ENCODE data around the gene EPHA8. TPM values are rescaled to one million over a fixed set of nuclear protein-coding genes. Genes with fewer than 3 reads are reported as not detected.

The EPHA8 gene
- total RNA-seq, 1 experiment from 2014 or later: 3.8 TPM

DNA sequence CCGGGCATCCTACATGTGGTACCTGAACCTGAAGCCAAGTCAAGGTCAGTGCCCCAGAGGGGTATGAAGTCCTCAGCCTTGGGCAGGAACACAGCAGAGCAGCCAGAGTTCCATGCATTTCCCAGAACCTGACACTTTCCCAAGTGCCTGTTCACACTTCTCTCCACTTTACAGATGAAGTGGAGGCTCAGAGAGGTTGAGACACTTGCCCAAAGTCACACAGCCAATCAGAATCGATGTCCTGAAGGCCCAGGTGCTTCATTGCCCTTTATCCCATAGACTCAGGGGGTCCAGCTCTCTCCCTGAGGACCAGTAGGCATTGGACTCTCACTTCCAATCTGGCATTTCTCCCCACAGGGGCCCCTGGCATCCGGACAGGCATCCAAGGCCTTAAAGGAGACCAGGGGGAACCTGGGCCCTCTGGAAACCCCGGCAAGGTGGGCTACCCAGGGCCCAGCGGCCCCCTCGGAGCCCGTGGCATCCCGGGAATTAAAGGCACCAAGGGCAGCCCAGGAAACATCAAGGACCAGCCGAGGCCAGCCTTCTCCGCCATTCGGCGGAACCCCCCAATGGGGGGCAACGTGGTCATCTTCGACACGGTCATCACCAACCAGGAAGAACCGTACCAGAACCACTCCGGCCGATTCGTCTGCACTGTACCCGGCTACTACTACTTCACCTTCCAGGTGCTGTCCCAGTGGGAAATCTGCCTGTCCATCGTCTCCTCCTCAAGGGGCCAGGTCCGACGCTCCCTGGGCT, 75.4 kb downstream of the EPHA8 start (continued):
- no peak for TF ChIP-seq ELF4 (CRISPR knock-in tag; IDR thresholded peaks at IDR 0.05; ENCODE audit: low read depth)
- TF ChIP-seq NFATC4 (CRISPR knock-in tag; IDR thresholded peaks at IDR 0.05): no peak
- TF ChIP-seq, protein P1, sequence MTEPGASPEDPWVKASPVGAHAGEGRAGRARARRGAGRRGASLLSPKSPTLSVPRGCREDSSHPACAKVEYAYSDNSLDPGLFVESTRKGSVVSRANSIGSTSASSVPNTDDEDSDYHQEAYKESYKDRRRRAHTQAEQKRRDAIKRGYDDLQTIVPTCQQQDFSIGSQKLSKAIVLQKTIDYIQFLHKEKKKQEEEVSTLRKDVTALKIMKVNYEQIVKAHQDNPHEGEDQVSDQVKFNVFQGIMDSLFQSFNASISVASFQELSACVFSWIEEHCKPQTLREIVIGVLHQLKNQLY (CRISPR knock-in tag; IDR thresholded peaks at IDR 0.05): no peak
- no peak for TF ChIP-seq ZNF219 (CRISPR knock-in tag; IDR thresholded peaks at IDR 0.05; ENCODE audit: borderline replicate concordance)
- TF ChIP-seq, protein P2, sequence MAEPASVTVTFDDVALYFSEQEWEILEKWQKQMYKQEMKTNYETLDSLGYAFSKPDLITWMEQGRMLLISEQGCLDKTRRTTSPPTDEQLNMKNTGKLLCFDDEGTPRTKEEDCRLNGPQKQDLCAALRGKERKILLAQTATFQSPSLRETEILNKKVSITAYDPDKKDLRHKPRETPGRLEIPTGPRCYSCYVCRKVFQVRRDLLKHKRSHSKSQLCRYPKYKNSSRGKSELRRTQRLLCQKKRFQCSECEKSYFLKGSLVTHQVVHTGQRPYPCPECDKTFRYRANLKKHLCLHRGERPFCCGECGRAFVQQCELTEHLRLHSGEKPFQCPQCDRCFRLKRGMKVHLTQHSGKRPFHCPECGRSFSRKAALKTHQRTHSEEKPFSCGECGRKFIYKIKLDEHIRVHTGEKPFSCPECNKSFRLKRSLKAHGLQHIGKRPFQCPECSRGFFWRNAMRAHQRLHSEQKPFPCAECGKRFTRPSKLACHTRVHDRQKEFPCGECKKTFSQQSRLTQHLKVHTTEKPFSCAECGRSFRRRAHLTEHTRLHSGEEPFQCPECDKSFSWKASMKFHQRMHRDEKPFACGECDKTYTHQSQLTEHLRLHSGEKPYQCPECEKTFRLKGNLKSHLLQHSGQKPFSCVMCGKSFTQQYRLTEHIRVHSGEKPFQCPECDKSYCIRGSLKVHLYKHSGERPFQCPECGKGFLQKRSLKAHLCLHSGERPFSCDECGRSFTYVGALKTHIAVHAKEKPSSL (CRISPR knock-in tag; conservative IDR thresholded peaks at IDR 0.05): no peak
- no peak for TF ChIP-seq RELA (CRISPR knock-in tag; IDR thresholded peaks at IDR 0.05; ENCODE audit: borderline replicate concordance)
- TF ChIP-seq FOXJ3 (CRISPR knock-in tag; IDR thresholded peaks at IDR 0.05; ENCODE audit: borderline replicate concordance): no peak
- TF ChIP-seq TCF7 (CRISPR knock-in tag; IDR thresholded peaks at IDR 0.05; ENCODE audit: low read depth): no peak
- no peak for TF ChIP-seq GRHL2 (CRISPR knock-in tag; IDR thresholded peaks at IDR 0.05; ENCODE audit: insufficient replicate concordance, severe bottlenecking)

DNA sequence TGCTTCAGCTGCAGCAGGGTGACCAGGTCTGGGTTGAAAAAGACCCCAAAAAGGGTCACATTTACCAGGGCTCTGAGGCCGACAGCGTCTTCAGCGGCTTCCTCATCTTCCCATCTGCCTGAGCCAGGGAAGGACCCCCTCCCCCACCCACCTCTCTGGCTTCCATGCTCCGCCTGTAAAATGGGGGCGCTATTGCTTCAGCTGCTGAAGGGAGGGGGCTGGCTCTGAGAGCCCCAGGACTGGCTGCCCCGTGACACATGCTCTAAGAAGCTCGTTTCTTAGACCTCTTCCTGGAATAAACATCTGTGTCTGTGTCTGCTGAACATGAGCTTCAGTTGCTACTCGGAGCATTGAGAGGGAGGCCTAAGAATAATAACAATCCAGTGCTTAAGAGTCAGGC, 76.0 kb downstream of the EPHA8 start:
- Mint-ChIP-seq H3K27me3 (ENCODE audit: low read depth) (no peaks in the 10 kb centered on the region; the same call in 1 of the 2 replicates), H3K36me3 (no peaks in the 10 kb centered on the region), H3K4me3 (no peak overlapping the region), H3K9me3 (no peaks in the 10 kb centered on the region), H3K27ac (no peak overlapping the region; the same call in 1 of the 2 replicates), H3K4me1 (peaks cover 5% of the 10 kb centered on the region)
- peak; percentile 84 for ATAC-seq
- ChIA-PET CTCF (interaction anchor here (0.6 to 1.8 kb wide), 19 partner anchors 10 to 620 kb away, joined by 3 to 13 read pairs (median 4); partner anchors contain the start of gene C1QB), POLR2A (interaction anchor here (0.6 to 0.7 kb wide), 2 partner anchors 56 to 83 kb away, joined by 3 to 4 read pairs; no protein-coding TSS in a partner anchor)
- DNase-seq (ENCODE audit: low spot score): peak; percentile 73
- TF ChIP-seq, protein P3, sequence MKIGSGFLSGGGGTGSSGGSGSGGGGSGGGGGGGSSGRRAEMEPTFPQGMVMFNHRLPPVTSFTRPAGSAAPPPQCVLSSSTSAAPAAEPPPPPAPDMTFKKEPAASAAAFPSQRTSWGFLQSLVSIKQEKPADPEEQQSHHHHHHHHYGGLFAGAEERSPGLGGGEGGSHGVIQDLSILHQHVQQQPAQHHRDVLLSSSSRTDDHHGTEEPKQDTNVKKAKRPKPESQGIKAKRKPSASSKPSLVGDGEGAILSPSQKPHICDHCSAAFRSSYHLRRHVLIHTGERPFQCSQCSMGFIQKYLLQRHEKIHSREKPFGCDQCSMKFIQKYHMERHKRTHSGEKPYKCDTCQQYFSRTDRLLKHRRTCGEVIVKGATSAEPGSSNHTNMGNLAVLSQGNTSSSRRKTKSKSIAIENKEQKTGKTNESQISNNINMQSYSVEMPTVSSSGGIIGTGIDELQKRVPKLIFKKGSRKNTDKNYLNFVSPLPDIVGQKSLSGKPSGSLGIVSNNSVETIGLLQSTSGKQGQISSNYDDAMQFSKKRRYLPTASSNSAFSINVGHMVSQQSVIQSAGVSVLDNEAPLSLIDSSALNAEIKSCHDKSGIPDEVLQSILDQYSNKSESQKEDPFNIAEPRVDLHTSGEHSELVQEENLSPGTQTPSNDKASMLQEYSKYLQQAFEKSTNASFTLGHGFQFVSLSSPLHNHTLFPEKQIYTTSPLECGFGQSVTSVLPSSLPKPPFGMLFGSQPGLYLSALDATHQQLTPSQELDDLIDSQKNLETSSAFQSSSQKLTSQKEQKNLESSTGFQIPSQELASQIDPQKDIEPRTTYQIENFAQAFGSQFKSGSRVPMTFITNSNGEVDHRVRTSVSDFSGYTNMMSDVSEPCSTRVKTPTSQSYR (CRISPR knock-in tag; IDR thresholded peaks at IDR 0.05): peak; percentile 93
- TF ChIP-seq ZNF423 (CRISPR knock-in tag; IDR thresholded peaks at IDR 0.05): peak; percentile 25; the same call in 1 of the 2 replicates
- TF ChIP-seq GABPB1 (CRISPR knock-in tag; IDR thresholded peaks at IDR 0.05): no peak
- TF ChIP-seq, protein P4, sequence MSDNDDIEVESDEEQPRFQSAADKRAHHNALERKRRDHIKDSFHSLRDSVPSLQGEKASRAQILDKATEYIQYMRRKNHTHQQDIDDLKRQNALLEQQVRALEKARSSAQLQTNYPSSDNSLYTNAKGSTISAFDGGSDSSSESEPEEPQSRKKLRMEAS (CRISPR knock-in tag; IDR thresholded peaks at IDR 0.05): peak; percentile 45; the same call in 1 of the 2 replicates
- TF ChIP-seq, protein P5, sequence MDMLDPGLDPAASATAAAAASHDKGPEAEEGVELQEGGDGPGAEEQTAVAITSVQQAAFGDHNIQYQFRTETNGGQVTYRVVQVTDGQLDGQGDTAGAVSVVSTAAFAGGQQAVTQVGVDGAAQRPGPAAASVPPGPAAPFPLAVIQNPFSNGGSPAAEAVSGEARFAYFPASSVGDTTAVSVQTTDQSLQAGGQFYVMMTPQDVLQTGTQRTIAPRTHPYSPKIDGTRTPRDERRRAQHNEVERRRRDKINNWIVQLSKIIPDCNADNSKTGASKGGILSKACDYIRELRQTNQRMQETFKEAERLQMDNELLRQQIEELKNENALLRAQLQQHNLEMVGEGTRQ (CRISPR knock-in tag; IDR thresholded peaks at IDR 0.05): 0 out of 2 replicates have a peak, but pooled peaks have one; percentile 22

DNA sequence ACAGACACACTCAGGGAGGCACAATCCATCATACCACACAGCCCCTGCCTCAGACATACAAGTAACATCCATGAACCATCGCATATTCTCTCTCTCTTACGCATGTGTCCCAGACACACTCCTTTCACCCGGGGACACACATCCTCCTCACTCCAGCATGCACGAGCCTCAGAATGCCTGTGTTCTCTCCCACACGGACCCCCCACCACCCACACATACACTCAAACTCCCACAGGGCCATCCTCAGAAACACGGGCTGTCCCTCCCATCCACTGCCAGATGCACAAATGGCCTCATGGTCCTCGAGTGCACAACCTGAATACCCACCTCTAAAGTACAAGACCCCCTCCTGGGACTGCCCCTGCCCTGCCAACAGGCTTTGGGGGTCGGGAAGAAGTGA, 78.0 kb downstream of the EPHA8 start:
- 0 out of 2 replicates have a peak, but pooled peaks cover 4% of the 10 kb centered on the region for H3K27me3 Mint-ChIP-seq (ENCODE audit: low read depth)
- H3K27ac Mint-ChIP-seq: no peak overlapping the region

More for the DNA sequence above, 78.0 kb downstream of the EPHA8 start:
- H3K36me3 Mint-ChIP-seq: no peaks in the 10 kb centered on the region
- ChIA-PET POLR2A (no interaction called here), CTCF (interaction anchor here (0.5 to 3.0 kb wide), 34 partner anchors 12 to 323 kb away, joined by 3 to 68 read pairs (median 4); partner anchors contain the start of gene C1QB)
- ATAC-seq: no peak
- no peaks in the 10 kb centered on the region for H3K9me3 Mint-ChIP-seq
- H3K4me1 Mint-ChIP-seq: peaks cover 5% of the 10 kb centered on the region
- DNase-seq (ENCODE audit: low spot score): no peak
- TF ChIP-seq ZNF232 (CRISPR knock-in tag; IDR thresholded peaks at IDR 0.05): no peak
- TF ChIP-seq, protein P6, sequence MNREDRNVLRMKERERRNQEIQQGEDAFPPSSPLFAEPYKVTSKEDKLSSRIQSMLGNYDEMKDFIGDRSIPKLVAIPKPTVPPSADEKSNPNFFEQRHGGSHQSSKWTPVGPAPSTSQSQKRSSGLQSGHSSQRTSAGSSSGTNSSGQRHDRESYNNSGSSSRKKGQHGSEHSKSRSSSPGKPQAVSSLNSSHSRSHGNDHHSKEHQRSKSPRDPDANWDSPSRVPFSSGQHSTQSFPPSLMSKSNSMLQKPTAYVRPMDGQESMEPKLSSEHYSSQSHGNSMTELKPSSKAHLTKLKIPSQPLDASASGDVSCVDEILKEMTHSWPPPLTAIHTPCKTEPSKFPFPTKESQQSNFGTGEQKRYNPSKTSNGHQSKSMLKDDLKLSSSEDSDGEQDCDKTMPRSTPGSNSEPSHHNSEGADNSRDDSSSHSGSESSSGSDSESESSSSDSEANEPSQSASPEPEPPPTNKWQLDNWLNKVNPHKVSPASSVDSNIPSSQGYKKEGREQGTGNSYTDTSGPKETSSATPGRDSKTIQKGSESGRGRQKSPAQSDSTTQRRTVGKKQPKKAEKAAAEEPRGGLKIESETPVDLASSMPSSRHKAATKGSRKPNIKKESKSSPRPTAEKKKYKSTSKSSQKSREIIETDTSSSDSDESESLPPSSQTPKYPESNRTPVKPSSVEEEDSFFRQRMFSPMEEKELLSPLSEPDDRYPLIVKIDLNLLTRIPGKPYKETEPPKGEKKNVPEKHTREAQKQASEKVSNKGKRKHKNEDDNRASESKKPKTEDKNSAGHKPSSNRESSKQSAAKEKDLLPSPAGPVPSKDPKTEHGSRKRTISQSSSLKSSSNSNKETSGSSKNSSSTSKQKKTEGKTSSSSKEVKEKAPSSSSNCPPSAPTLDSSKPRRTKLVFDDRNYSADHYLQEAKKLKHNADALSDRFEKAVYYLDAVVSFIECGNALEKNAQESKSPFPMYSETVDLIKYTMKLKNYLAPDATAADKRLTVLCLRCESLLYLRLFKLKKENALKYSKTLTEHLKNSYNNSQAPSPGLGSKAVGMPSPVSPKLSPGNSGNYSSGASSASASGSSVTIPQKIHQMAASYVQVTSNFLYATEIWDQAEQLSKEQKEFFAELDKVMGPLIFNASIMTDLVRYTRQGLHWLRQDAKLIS (CRISPR knock-in tag; IDR thresholded peaks at IDR 0.05; ENCODE audit: borderline replicate concordance): no peak
- no peak for TF ChIP-seq RORB (CRISPR knock-in tag; IDR thresholded peaks at IDR 0.05)
- TF ChIP-seq FOXJ3 (CRISPR knock-in tag; IDR thresholded peaks at IDR 0.05; ENCODE audit: borderline replicate concordance): no peak
- no peak overlapping the region for H3K4me3 Mint-ChIP-seq
